Trophoblast cell (in vitro differentiated cells and primary cell): ENCODE data around the gene ITPRIPL2.
A peak's percentile ranks its signal among the peaks of the same experiment; 100 is the strongest.

Experiments
- DNase-seq, 2 donors: peaks; one replicate each; pipeline ENCODE4 v3.0.0-alpha.2; 2016
- H2AFZ ChIP-seq: 2 replicates; pipeline ENCODE4 v1.6.1; 2013; ENCODE audit warnings: low read length, moderate library complexity, mild to moderate bottlenecking; ENCODE audit not compliant: insufficient read depth, poor library complexity
- H2AK5ac ChIP-seq: 2 replicates; pipeline ENCODE4 v1.6.1; 2013; ENCODE audit warnings: mild to moderate bottlenecking, low read length
- H2BK120ac ChIP-seq: 2 replicates; pipeline ENCODE4 v1.6.1; 2013; ENCODE audit warnings: low read length, mild to moderate bottlenecking, moderate library complexity; ENCODE audit not compliant: insufficient read depth, poor library complexity
- H2BK12ac ChIP-seq: 2 replicates; pipeline ENCODE4 v1.6.1; 2013; ENCODE audit warnings: mild to moderate bottlenecking, low read length, moderate library complexity
- H2BK5ac ChIP-seq: 2 replicates; pipeline ENCODE4 v1.6.1; 2013; ENCODE audit warnings: low read length, low read depth, moderate library complexity, mild to moderate bottlenecking; ENCODE audit not compliant: poor library complexity
- H3K14ac ChIP-seq: 2 replicates; pipeline ENCODE4 v1.6.1; 2013; ENCODE audit warnings: mild to moderate bottlenecking, low read length
- H3K18ac ChIP-seq: 2 replicates; pipeline ENCODE4 v1.6.1; 2013; ENCODE audit warnings: mild to moderate bottlenecking, low read length
- H3K23ac ChIP-seq: 2 replicates; pipeline ENCODE4 v1.6.1; 2013; ENCODE audit warnings: low read length
- H3K27ac ChIP-seq: 2 replicates; pipeline ENCODE4 v1.5.1; 2013; ENCODE audit warnings: low read depth, mild to moderate bottlenecking, inconsistent platforms, low read length, moderate library complexity
- H3K27me3 ChIP-seq: 2 replicates; pipeline ENCODE4 v1.6.1; 2013; ENCODE audit warnings: inconsistent platforms, mild to moderate bottlenecking, low read length, moderate library complexity; ENCODE audit not compliant: insufficient read depth
- H3K36me3 ChIP-seq, 2 experiments: 1 replicate in 1 of 2; 2 replicates in 1 of 2; pipeline ENCODE4 v1.6.1; 2013; ENCODE audit warnings: low read length in 2 of 2, mild to moderate bottlenecking in 2 of 2, moderate library complexity in 1 of 2; ENCODE audit not compliant: insufficient read depth in 2 of 2, control insufficient read depth in 1 of 2
- H3K4ac ChIP-seq: 2 replicates; pipeline ENCODE4 v1.6.1; 2013; ENCODE audit warnings: low read depth, mild to moderate bottlenecking, low read length, moderate library complexity
- H3K4me1 ChIP-seq, 2 experiments: 1 replicate in 1 of 2; 2 replicates in 1 of 2; pipeline ENCODE4 v1.6.1; 2013; ENCODE audit warnings: low read length in 2 of 2, mild to moderate bottlenecking in 2 of 2, moderate library complexity in 1 of 2; ENCODE audit not compliant: insufficient read depth in 2 of 2, control insufficient read depth in 1 of 2
- H3K4me2 ChIP-seq: 2 replicates; pipeline ENCODE4 v1.6.1; 2013; ENCODE audit warnings: inconsistent platforms, mild to moderate bottlenecking, low read length, moderate library complexity
- H3K4me3 ChIP-seq: 2 replicates; pipeline ENCODE4 v1.5.1; 2013; ENCODE audit warnings: mild to moderate bottlenecking, low read depth, low read length, inconsistent platforms
- H3K79me1 ChIP-seq: one replicate; pipeline ENCODE4 v1.6.1; 2013; ENCODE audit warnings: low read length
- H3K79me2 ChIP-seq: 2 replicates; pipeline ENCODE4 v1.6.1; 2013; ENCODE audit warnings: low read length, mild to moderate bottlenecking; ENCODE audit not compliant: control insufficient read depth, insufficient read depth, poor library complexity
- H3K9ac ChIP-seq: 2 replicates; pipeline ENCODE4 v1.6.1; 2013; ENCODE audit warnings: mild to moderate bottlenecking, low read length
- H3K9me3 ChIP-seq: 2 replicates; pipeline ENCODE4 v1.6.1; 2013; ENCODE audit warnings: low read depth, mild to moderate bottlenecking, control low read depth, inconsistent platforms, low read length; ENCODE audit not compliant: insufficient read depth
- H4K12ac ChIP-seq: 2 replicates; pipeline ENCODE4 v1.6.1; 2013; ENCODE audit warnings: low read depth, mild to moderate bottlenecking, low read length, moderate library complexity
- H4K8ac ChIP-seq: 2 replicates; pipeline ENCODE4 v1.6.1; 2013; ENCODE audit warnings: low read depth, mild to moderate bottlenecking, low read length, moderate library complexity
- H4K91ac ChIP-seq: one replicate; pipeline ENCODE4 v1.6.1; 2013; ENCODE audit warnings: low read depth, mild to moderate bottlenecking, low read length, moderate library complexity
- WGBS: extraction: QIAGEN DNeasy Blood & Tissue Kit; methylation state at CpG from one replicate; pipeline ENCODE4 v1.1.7; 2013; ENCODE audit warnings: missing lambda C conversion rate; ENCODE audit not compliant: insufficient read length, insufficient coverage; ENCODE audit errors: extremely low coverage; 5-methylcytosine and 5-hydroxymethylcytosine counted together

ITPRIPL2 gene

DNA sequence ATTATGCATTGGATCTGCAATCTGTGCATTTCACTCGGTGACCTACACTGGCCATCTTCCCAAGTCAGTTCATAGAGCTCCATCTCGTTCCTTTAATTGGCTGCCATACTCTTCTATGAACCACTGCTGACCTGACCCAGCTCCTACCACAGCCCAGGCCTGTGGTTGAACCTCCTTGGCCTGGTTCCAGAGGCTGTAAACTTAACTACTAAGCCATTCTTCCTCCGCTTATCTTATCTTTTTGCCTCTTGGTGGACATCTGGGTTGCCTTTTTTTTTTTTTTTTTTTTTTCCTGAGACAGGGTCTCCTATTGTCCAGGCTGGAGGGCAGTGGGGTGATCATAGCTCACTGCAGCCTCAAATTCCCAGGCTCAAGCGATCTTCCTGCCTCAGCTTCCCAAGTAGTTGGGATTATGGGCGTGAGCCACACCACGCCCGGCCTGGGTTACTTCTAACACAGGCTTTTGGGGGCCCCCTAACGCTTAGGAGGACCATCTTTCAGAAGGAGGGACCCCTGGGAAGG, 28.0 kb upstream of the ITPRIPL2 start:
- no peak overlapping the region for H3K4me3 ChIP-seq
- H2BK12ac ChIP-seq, result no peak overlapping the region
- no peak overlapping the region for H2BK120ac ChIP-seq
- no peak overlapping the region for H3K27ac ChIP-seq
- no peak for DNase-seq
- no peak overlapping the region for H4K91ac ChIP-seq
- H3K4ac ChIP-seq, result no peak overlapping the region
- no peak overlapping the region for H3K4me2 ChIP-seq
- H2AFZ ChIP-seq, result no peak overlapping the region
- no peak overlapping the region for H4K8ac ChIP-seq
- no peaks in the 10 kb centered on the region for H3K79me2 ChIP-seq
- H3K18ac ChIP-seq, result no peak overlapping the region
- no peaks in the 10 kb centered on the region for H3K36me3 ChIP-seq
- H2AK5ac ChIP-seq, result no peak overlapping the region
- H3K79me1 ChIP-seq, result no peaks in the 10 kb centered on the region
- no peak overlapping the region for H3K23ac ChIP-seq
- H2BK5ac ChIP-seq, result no peak overlapping the region
- H3K9ac ChIP-seq, result no peak overlapping the region
- no peaks in the 10 kb centered on the region for H3K9me3 ChIP-seq
- H3K27me3 ChIP-seq, result no peaks in the 10 kb centered on the region
- no CpG with 5 or more reads among the region's 8 CpGs for WGBS
- peaks cover 0 to 2% of the 10 kb centered on the region in 2 experiments for H3K4me1 ChIP-seq
- H3K14ac ChIP-seq, result no peak overlapping the region
- H4K12ac ChIP-seq, result no peak overlapping the region

DNA sequence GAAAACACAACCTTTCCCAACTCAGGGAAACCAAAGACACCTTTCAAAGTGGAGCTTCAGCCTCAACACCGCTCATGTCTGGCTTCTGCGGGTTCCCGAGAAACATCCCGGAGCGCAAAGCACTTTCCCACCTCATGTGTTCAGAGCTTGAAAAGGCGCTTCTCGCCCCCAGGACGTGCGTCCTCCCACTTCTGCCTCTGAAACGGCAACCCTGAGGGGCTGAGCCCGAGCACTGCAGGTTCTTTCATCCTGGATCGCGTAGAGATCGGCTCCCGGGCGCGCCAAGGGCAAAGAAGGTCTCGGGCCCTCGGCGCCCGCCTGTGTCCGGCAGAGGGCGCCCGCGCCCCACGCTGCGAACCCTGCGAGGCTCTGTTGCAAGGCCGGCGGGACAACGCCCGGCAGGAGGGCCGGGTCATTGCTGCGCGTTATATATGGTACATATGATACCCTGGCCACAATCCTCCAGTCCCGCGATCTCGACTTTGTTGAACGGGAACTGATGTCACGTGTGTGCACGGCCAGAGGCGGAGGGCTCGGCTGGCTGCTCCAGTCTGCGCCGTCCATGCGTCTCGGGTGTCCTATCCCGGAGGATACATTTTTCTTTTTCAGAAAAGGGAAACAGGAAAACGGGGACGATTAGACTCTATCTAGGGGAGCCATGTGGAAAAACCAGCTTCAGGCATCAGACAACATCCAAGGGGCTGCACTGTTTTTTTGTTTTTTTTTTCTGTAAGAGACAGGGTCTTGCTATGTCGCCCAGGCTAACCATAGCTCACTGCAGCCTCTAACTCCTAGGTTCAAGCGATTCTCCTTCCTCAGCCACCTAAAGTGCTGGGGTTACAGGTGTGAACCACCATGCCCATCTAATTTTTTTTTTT, 27.2 kb upstream of the ITPRIPL2 start:
- Histone ChIP-seq H3K27me3 (no peaks in the 10 kb centered on the region), H4K91ac (no peak overlapping the region), H3K18ac (no peak overlapping the region), H2BK12ac (no peak overlapping the region), H3K14ac (no peak overlapping the region), H4K12ac (no peak overlapping the region), H2BK120ac (no peak overlapping the region), H3K27ac (no peak overlapping the region), H3K4me1 (peaks cover 0 to 2% of the 10 kb centered on the region in 2 experiments), H3K79me2 (no peaks in the 10 kb centered on the region), H3K79me1 (no peaks in the 10 kb centered on the region), H2BK5ac (no peak overlapping the region), H3K9ac (no peak overlapping the region), H3K23ac (no peak overlapping the region), H3K4me3 (no peak overlapping the region), H2AFZ (no peak overlapping the region), H3K9me3 (no peaks in the 10 kb centered on the region), H3K36me3 (no peaks in the 10 kb centered on the region), H2AK5ac (no peak overlapping the region), H3K4ac (no peak overlapping the region), H3K4me2 (peak overlapping the region; percentile 55), H4K8ac (no peak overlapping the region)
- no CpG with 5 or more reads among the region's 52 CpGs for WGBS
- DNase-seq, result peak; percentile 88 to 95

DNA sequence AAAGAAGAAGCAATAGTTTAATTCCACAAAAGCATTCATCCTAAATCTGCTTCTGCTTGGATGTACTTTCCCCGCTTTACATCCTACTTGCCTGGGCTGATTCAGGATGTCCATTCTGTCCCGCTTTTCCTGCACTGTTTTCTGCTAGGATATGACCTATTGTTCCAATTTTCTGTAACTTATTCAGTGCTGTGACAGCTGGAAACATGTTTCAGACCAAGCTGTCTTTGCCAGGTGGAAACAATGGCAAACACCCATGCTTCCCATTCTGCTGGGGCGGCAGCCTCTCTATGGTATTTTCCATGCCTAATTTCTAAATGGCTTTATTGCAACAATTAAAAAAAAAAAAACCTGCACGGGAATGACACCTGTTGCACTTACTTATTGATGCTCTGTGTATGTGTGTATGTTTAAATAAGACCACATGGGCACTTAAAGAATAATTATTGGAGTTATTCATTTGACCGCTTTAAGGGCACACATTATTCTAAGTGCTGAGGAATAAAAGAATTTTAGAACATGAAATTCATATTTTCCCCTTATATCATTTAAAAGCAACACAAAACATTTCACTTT, 25.3 kb upstream of the ITPRIPL2 start:
- no CpG with 5 or more reads among the region's 5 CpGs for WGBS
- no peak overlapping the region for H3K4me3 ChIP-seq

DNA sequence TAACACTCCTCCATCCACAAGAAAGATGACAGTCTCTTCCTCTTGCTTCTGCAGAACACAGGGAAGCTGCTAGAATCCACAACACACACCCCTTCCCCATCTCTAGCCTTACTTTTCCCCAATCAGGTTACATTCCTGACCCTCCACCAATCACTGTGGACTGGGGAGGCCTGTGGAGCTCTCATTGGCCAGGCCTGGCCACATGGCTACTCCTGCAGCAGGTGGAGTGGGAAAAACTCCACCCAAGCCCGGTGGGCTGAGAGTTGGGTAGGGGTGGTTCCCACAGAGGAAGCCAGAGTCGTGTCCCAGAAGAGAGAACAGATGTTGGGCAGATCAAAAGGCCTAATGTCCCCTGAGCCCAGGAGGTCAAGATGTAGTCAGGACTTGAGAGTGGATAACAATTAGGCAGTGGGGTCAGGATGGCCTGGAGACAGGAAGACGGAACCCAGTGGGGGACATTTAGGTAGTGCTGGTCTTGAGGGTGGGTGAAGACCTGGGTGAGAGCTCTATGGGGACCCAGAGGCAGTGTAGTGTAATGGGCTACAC, 24.3 kb upstream of the ITPRIPL2 start:
- Histone ChIP-seq H3K27me3 (no peaks in the 10 kb centered on the region), H2AK5ac (no peak overlapping the region), H3K79me2 (no peaks in the 10 kb centered on the region), H4K12ac (no peak overlapping the region), H3K9ac (no peak overlapping the region), H3K79me1 (no peaks in the 10 kb centered on the region), H2AFZ (no peak overlapping the region), H2BK12ac (no peak overlapping the region), H3K36me3 (no peaks in the 10 kb centered on the region), H3K27ac (no peak overlapping the region), H4K91ac (no peak overlapping the region), H3K23ac (no peak overlapping the region), H2BK5ac (no peak overlapping the region), H3K14ac (no peak overlapping the region), H2BK120ac (no peak overlapping the region), H3K4me1 (peaks cover 0 to 2% of the 10 kb centered on the region in 2 experiments), H3K4ac (no peak overlapping the region), H4K8ac (no peak overlapping the region), H3K4me3 (no peak overlapping the region), H3K9me3 (no peaks in the 10 kb centered on the region), H3K4me2 (no peak overlapping the region), H3K18ac (no peak overlapping the region)
- no CpG with 5 or more reads among the region's 3 CpGs for WGBS
- DNase-seq, result no peak

More for the DNA sequence above, 25.3 kb upstream of the ITPRIPL2 start:
- Histone ChIP-seq H3K79me2 (no peaks in the 10 kb centered on the region), H3K4me1 (peaks cover 0 to 2% of the 10 kb centered on the region in 2 experiments), H3K4me2 (no peak overlapping the region), H2BK12ac (no peak overlapping the region), H4K12ac (no peak overlapping the region), H2AFZ (no peak overlapping the region), H3K36me3 (no peaks in the 10 kb centered on the region), H3K9me3 (no peaks in the 10 kb centered on the region), H2AK5ac (no peak overlapping the region), H3K18ac (no peak overlapping the region), H3K27ac (no peak overlapping the region), H3K4ac (no peak overlapping the region), H3K79me1 (no peaks in the 10 kb centered on the region), H3K9ac (no peak overlapping the region), H3K27me3 (no peaks in the 10 kb centered on the region), H2BK120ac (no peak overlapping the region), H3K14ac (no peak overlapping the region), H4K8ac (no peak overlapping the region), H3K23ac (no peak overlapping the region), H4K91ac (no peak overlapping the region), H2BK5ac (no peak overlapping the region)
- DNase-seq, result no peak
